OCI-LY7 (cell line): Measurements from ENCODE around the gene CAMSAP3.

ENCODE experiments used
- CTCF ChIP-seq: fragments of 200-600 bp; sonication (generic); conservative IDR thresholded peaks from 2 replicates; pipeline ENCODE4 v1.5.1; 2014; ENCODE audit warnings: mild to moderate bottlenecking, antibody characterized with exemption, low read length, moderate library complexity, mixed read lengths
- EZH2phosphoT487 ChIP-seq: fragments of 200-600 bp; sonication (generic); IDR thresholded peaks from 2 replicates; pipeline ENCODE4 v1.6.1; 2018; ENCODE audit warnings: low read depth, borderline replicate concordance, mild to moderate bottlenecking, mixed run types, antibody characterized with exemption, low read length, moderate library complexity, mixed read lengths

GRCh38 chr19:7564866-7565265 is 30.8 kb upstream of the CAMSAP3 start:
- TF ChIP-seq EZH2phosphoT487: no peak
- TF ChIP-seq CTCF: no peak
